NCI-H1417 treated with DMSO at 0.1 percent for 48 hours (cell line): ENCODE measurements around the gene CMKLR1.

Experiments used
- DNase-seq: peaks from one replicate; lab custom pipeline; 2025; lab: John Stamatoyannopoulos, UW

The CMKLR1 gene

GRCh38 chr12:108317308-108318234 is 21.5 kb downstream of the CMKLR1 start:
- no peak for DNase-seq

- no peak for DNase-seq
These were observed 22.7 kb downstream of the CMKLR1 start for GRCh38 chr12:108316176-108317086.

- DNase-seq, result no peak
These were observed 23.5 kb downstream of the CMKLR1 start for GRCh38 chr12:108315486-108316105.

- no peak for DNase-seq
These were observed 25.3 kb downstream of the CMKLR1 start for GRCh38 chr12:108313606-108314351.

- DNase-seq, result no peak
These were observed 25.9 kb downstream of the CMKLR1 start for GRCh38 chr12:108313241-108313605.

GRCh38 chr12:108312693-108313189 is 26.4 kb downstream of the CMKLR1 start:
- DNase-seq, result no peak

GRCh38 chr12:108312073-108312659 is 26.9 kb downstream of the CMKLR1 start:
- no peak for DNase-seq

- no peak for DNase-seq
These were observed 27.5 kb downstream of the CMKLR1 start for GRCh38 chr12:108311605-108312004.

- DNase-seq, result no peak
These were observed 28.6 kb downstream of the CMKLR1 start for GRCh38 chr12:108310489-108310888.

- DNase-seq, result no peak
These were observed 29.3 kb downstream of the CMKLR1 start for GRCh38 chr12:108309674-108310312.

GRCh38 chr12:108308395-108309085 is 30.6 kb downstream of the CMKLR1 start:
- no peak for DNase-seq

GRCh38 chr12:108307006-108307405 is 32.1 kb downstream of the CMKLR1 start:
- no peak for DNase-seq

GRCh38 chr12:108306506-108306905 is 32.6 kb downstream of the CMKLR1 start:
- DNase-seq, result no peak

- DNase-seq, result no peak
These were observed 33.1 kb downstream of the CMKLR1 start for GRCh38 chr12:108305991-108306501.

GRCh38 chr12:108305520-108305919 is 33.6 kb downstream of the CMKLR1 start:
- no peak for DNase-seq

- no peak for DNase-seq
These were observed 34.5 kb downstream of the CMKLR1 start for GRCh38 chr12:108304633-108305032.

- no peak for DNase-seq
These were observed 35.4 kb downstream of the CMKLR1 start for GRCh38 chr12:108303703-108304102.

- DNase-seq, result no peak
These were observed 36.5 kb downstream of the CMKLR1 start for GRCh38 chr12:108302403-108303311.

- DNase-seq, result no peak
These were observed 37.1 kb downstream of the CMKLR1 start for GRCh38 chr12:108302016-108302402.
